Pons (tissue), 1 donor: ENCODE results near the gene NOTCH2.

Experiments
- DNase-seq: peaks from one replicate; pipeline ENCODE4 v3.0.0-alpha.2; 2016; ENCODE audit warnings: low spot score

The NOTCH2 gene

DNA sequence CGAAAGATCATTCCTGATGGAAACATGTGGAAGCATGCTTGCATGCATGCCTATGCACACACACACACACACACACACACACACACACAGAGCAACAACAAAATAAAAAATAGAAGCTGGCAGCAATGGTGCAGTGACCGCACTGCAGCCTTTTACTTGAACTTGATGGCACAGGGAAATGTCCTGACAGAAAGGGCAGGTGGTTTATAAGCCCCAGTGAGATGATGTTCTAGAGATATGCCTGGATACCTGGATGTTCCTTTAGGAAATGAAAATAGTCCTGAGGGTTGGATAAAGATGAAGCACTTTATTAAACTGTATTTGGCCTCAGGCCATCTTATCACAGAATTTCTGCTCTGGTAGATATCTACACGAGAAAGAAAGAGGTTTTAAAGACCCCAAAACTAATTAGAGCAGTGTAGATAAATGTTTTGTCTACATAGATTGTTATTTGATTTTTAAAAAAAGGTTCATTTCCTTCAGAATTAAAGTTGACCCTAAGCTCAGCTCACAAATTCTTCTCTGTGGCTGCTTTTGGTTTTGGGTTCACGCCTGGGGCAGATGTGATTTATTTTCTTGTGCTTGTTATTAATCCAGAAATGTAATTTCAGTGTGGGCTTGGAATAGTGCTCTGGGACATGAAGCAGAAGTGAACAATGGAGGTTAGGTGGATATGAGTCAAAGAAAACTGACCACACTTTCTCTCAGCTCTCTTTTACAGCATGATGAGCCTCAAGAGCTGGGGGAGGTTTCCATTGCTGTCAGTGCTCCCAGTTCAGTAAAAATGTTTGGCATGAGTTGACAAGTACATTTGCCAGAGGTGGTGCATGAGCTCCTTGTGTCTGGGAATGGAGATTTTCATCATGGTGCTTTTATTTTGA is 196.1 kb downstream of the NOTCH2 start:
- no peak for DNase-seq

DNA sequence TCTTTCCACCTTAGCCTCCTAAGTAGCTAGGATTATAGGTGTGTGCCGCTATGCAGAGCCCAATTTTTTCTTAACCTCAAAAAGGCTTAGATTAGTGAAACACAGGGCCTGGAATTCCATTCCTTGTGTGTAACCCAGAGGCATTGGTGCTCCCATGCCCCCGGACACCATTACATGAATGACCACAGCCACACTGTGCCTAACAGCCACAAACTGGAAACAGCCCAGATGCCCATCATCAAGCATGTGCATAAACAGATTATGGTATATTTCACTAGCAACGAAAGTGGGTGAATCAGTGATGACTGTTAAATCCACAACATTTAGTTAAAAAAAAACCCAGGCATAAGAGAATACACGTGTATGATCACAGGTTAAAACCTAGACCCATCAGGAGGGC is 197.6 kb downstream of the NOTCH2 start:
- no peak for DNase-seq

DNA sequence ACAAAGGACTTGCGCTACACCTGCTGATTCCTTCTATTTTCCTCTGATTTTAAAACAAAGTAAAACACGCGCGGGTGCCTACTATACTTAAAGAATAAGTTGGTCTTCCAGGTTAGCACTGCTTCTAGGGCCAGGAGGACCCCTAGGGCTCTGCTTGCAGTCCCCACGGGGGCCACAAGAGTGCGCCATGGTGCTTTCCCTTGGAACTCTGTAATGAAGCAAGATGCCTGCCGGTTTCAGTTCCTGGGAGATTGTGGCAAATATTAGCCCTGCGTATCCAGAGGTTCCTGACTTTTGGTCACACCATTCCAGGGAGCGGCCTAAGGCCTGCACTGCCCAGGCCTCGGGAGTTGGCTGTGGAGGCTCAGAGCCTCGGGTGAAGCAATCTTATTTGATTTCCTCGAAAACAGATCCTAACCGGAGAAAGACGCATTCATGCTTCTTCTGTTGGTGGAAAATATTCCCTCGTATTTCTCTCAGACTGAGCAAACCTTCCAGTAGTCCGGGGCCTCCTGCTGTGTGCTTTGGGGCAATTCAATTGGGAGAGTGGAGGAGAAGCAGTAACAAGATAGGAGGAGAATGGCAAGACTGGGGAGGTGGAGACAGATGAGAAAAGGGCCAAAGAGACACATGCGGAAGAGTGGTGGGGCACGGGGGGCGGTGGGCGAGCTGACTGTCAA is 198.4 kb downstream of the NOTCH2 start:
- peak; percentile 67 for DNase-seq

DNA sequence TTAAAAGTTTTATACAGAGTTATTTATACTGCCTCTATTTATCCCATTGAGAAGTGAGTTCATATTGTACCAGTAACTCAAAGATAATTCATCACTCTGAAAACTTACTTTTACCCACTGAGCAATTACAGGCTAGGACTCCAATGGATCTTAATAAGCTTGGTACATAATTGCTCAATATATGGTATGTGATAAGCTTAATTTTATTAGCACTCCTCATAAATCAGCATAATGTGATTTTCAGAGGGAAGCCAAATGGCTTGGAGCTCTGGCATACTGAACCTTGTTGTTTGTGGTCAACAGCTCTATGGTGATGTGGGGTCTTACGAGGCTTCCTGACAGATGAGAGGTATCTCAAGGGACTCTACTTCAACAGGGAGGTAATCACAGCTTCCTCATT is 199.5 kb downstream of the NOTCH2 start:
- DNase-seq: no peak

DNA sequence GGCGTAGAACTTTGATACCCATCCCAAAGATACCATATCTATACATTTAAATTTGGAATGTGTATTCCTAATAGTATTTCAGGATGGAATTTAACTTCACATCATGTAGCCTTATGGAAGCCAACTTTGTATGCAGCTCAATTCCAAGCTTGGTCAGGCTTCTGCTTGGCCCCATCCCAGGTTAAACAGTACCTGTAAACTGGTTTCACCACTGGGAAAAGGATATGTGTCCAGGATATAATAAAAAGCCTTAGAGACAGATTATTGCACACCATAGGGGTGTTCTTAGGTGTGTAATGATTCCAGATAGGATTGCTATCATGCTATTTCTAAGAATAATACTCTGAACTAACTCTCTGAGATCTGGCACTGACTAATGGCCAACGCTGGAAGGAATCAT is 201.3 kb downstream of the NOTCH2 start:
- DNase-seq: no peak

DNA sequence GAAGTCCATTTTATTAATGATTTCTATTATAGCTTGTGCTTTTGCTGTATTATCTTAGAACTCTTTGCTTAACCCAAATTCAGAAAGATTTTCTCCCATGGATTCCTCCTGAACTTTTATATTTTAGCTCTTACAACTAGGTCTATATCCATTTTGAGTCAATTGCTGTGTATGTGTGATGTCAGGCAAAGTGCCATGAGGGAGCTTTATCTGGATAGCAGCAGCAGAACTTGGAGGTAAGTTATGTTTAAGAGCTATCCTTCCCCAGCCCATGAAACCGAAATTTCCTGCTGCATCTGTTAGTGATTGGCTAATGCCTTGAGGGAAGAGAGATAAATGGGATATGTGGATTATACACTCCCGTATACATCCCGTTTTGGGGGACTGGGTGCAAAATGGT is 203.0 kb downstream of the NOTCH2 start:
- no peak for DNase-seq

DNA sequence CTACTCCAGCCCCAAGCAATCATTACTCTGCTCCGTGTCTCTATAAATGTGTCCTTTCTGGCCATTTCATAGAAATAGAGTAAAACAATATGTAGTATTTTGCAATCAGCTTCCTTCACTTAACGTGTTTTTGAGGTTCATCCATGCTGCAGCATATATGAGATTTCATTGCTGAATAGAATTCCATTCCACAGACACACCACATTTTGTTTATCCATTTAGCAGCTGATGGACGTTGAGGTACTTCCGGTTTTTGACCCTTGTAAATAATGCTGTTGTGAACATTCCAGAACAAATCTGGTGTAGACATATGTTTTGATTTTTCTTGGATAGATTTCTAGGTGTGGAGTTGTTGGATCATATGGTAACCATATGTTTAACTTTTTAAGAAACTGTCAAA is 203.8 kb downstream of the NOTCH2 start:
- no peak for DNase-seq

DNA sequence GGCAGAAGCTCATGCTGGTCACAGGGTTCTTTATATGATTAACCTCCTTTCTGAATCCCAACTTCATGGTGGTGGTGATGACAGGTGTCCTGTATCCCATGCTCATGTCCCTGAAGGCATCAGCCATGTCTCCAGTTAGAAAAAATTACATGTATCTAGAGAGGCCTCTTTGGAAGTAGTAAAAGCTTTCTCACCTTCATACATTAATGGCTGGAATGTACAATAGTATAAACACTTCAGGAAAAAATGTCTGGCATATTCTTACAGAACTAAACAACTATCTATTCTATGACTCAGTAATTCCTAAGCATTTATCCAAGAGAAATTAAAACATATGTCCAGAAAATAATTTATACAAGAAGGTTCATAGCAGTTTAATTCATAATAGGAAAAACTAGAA is 207.2 kb downstream of the NOTCH2 start:
- no peak for DNase-seq
